SK-N-SH (cell line): ENCODE results near the gene VASP. TPM values are rescaled to one million over a fixed set of nuclear protein-coding genes. Genes with fewer than 3 reads are reported as not detected.

ENCODE experiments used
- CTCF ChIA-PET: fragments of 300-600, 350-600 bp; formaldehyde crosslinking; extraction: SDS; loops from one replicate; lab custom pipeline; 2021; lab: Yijun Ruan, JAX
- POLR2A ChIA-PET: fragments of 350-600 bp; sonication (Branson Sonifier 250); formaldehyde crosslinking; extraction: SDS; loops from one replicate; lab custom pipeline; 2020; ENCODE audit warnings: antibody characterized with exemption, inconsistent platforms; lab: Yijun Ruan, JAX
- DNase-seq: peaks from one replicate; pipeline ENCODE4 v3.0.0; 2012
- H2AFZ ChIP-seq: fragments of 200-600 bp; sonication (generic); 2 replicates; pipeline ENCODE4 v1.8.1; 2016; ENCODE audit warnings: antibody characterized with exemption, mild to moderate bottlenecking, low read depth
- H3F3A ChIP-seq: fragments of 200-600 bp; sonication (generic); replicated peaks from 2 replicates; pipeline ENCODE3; 2016; ENCODE audit warnings: antibody characterized with exemption, mild to moderate bottlenecking; ENCODE audit not compliant: insufficient read depth
- H3K27ac ChIP-seq, 2 experiments: fragments of 200-500 bp in 1 of 2; fragments of 200-600 bp in 1 of 2; sonication (Bioruptor generic) in 1 of 2; sonication (generic), shearing (Covaris generic) in 1 of 2; 2 replicates each; pipeline versions ENCODE4 v1.5.1 to v1.6.1; 2014 to 2016; ENCODE audit warnings: low read depth in 2 of 2, inconsistent platforms in 1 of 2, low read length in 1 of 2, mild to moderate bottlenecking in 1 of 2, mixed read lengths in 1 of 2
- H3K27me3 ChIP-seq: fragments of 200-600 bp; sonication (generic), shearing (Covaris generic); 2 replicates; pipeline ENCODE4 v1.6.1; 2016; ENCODE audit warnings: mixed run types; ENCODE audit not compliant: insufficient read depth
- H3K36me3 ChIP-seq, 2 experiments: fragments of 200-500 bp in 1 of 2; fragments of 200-600 bp in 1 of 2; sonication (Bioruptor generic) in 1 of 2; sonication (generic) in 1 of 2; replicated peaks in 1 of 2; 2 replicates each; pipeline versions ENCODE3 to v1.5.1; 2014 to 2016; ENCODE audit warnings: low read length in 1 of 2, mild to moderate bottlenecking in 1 of 2; ENCODE audit not compliant: insufficient read depth in 2 of 2, control insufficient read depth in 1 of 2
- H3K4me1 ChIP-seq, 2 experiments: fragments of 200-500 bp in 1 of 2; fragments of 200-600 bp in 1 of 2; sonication (Bioruptor generic) in 1 of 2; sonication (generic), shearing (Covaris generic) in 1 of 2; 2 replicates each; pipeline versions ENCODE4 v1.5.1 to v1.6.1; 2014 to 2016; ENCODE audit warnings: low read depth in 1 of 2, low read length in 1 of 2, mixed run types in 1 of 2; ENCODE audit not compliant: insufficient read depth in 2 of 2, control insufficient read depth in 1 of 2
- H3K4me2 ChIP-seq: fragments of 200-600 bp; sonication (generic), shearing (Covaris generic); 2 replicates; pipeline ENCODE4 v1.6.1; 2017; ENCODE audit warnings: mixed run types
- H3K4me3 ChIP-seq, 2 experiments: fragments of 200-500 bp in 1 of 2; fragments of 200-600 bp in 1 of 2; sonication (Bioruptor generic) in 1 of 2; sonication (generic), shearing (Covaris generic) in 1 of 2; 2 replicates each; pipeline versions ENCODE4 v1.5.1 to v1.8.1; 2014 to 2016; ENCODE audit warnings: low read depth in 2 of 2, inconsistent platforms in 1 of 2, low read length in 1 of 2, mild to moderate bottlenecking in 1 of 2, mixed read lengths in 1 of 2, moderate library complexity in 1 of 2
- H3K79me2 ChIP-seq: fragments of 200-600 bp; sonication (generic); 2 replicates; pipeline ENCODE4 v1.8.1; 2017; ENCODE audit warnings: mild to moderate bottlenecking; ENCODE audit not compliant: insufficient read depth
- H3K9ac ChIP-seq: fragments of 200-600 bp; sonication (generic); 2 replicates; pipeline ENCODE4 v1.6.1; 2017; ENCODE audit warnings: mixed run types
- H3K9me2 ChIP-seq: fragments of 200-600 bp; sonication (generic); 2 replicates; pipeline ENCODE4 v1.6.1; 2017; ENCODE audit warnings: mixed run types
- H3K9me3 ChIP-seq: fragments of 200-600 bp; sonication (generic); 2 replicates; pipeline ENCODE4 v1.6.1; 2017; ENCODE audit warnings: mixed run types, mild to moderate bottlenecking, moderate library complexity
- H4K20me1 ChIP-seq: fragments of 200-600 bp; sonication (generic); 2 replicates; pipeline ENCODE4 v1.6.1; 2017; ENCODE audit warnings: mild to moderate bottlenecking, mixed run types; ENCODE audit not compliant: insufficient read depth
- CHD2 ChIP-seq: fragments of 150-350 bp; IDR thresholded peaks from 2 replicates; pipeline ENCODE4 v1.6.1; 2018; ENCODE audit warnings: low read length; ENCODE audit not compliant: partially characterized antibody
- EP300 ChIP-seq, 2 experiments: IDR thresholded peaks; 2 replicates each; pipeline versions ENCODE4 v1.4.0 to v1.6.1; 2012; ENCODE audit warnings: borderline replicate concordance in 1 of 2, low read depth in 1 of 2, low read length in 1 of 2
- GABPA ChIP-seq: IDR thresholded peaks from 2 replicates; pipeline ENCODE4 v1.4.0; 2012; ENCODE audit warnings: low read depth, mild to moderate bottlenecking
- GATA2 ChIP-seq: sonication (generic); formaldehyde crosslinking; IDR thresholded peaks from 2 replicates; pipeline ENCODE4 v1.5.0; 2020; ENCODE audit warnings: mild to moderate bottlenecking, missing genetic modification reagents
- MXI1 ChIP-seq: IDR thresholded peaks from 2 replicates; pipeline ENCODE4 v1.6.1; 2012; ENCODE audit warnings: mild to moderate bottlenecking, low read depth, low read length, improper control_type of control experiment
- POLR2AphosphoS5 ChIP-seq: IDR thresholded peaks from 2 replicates; pipeline ENCODE4 v1.6.1; 2012; ENCODE audit warnings: low read depth, low read length
- RAD21 ChIP-seq: IDR thresholded peaks from 2 replicates; pipeline ENCODE4 v1.6.1; 2012; ENCODE audit warnings: mild to moderate bottlenecking, low read length
- RFX5 ChIP-seq: IDR thresholded peaks from 2 replicates; pipeline ENCODE4 v1.6.1; 2012; ENCODE audit warnings: mild to moderate bottlenecking, improper control_type of control experiment, low read length
- TEAD4 ChIP-seq: IDR thresholded peaks from 2 replicates; pipeline ENCODE4 v1.4.0; 2012; ENCODE audit warnings: mild to moderate bottlenecking, borderline replicate concordance; ENCODE audit not compliant: insufficient read depth
- WGBS: methylation state at CpG from one replicate; pipeline ENCODE4 v1.1.6; 2017; ENCODE audit warnings: low lambda C conversion rate; 5-methylcytosine and 5-hydroxymethylcytosine counted together
- polyA plus RNA-seq, 3 experiments: library from polyadenylated mRNA; depleted of rRNA; stranded (reverse); fragments of >200 nt; gene quantifications; 2 replicates each; pipeline ENCODE4 v1.2.3, GENCODE V29; 2012
- TF ChIP-seq, protein P1 (sequence below): IDR thresholded peaks from 2 replicates; pipeline ENCODE4 v1.4.0; 2012; ENCODE audit warnings: low read depth, borderline replicate concordance
- TF ChIP-seq, protein P2 (sequence below): IDR thresholded peaks from 2 replicates; pipeline ENCODE4 v1.4.0; 2012; ENCODE audit warnings: low read depth, borderline replicate concordance
- TF ChIP-seq, protein P3 (sequence below): fragments of 150-350 bp; IDR thresholded peaks from 2 replicates; pipeline ENCODE4 v1.6.1; 2016; ENCODE audit warnings: mild to moderate bottlenecking, low read depth, low read length

The VASP gene
- polyA plus RNA-seq, 1 of the 3 experiments (the other 2 are of a cell fraction): 37.8 TPM

DNA sequence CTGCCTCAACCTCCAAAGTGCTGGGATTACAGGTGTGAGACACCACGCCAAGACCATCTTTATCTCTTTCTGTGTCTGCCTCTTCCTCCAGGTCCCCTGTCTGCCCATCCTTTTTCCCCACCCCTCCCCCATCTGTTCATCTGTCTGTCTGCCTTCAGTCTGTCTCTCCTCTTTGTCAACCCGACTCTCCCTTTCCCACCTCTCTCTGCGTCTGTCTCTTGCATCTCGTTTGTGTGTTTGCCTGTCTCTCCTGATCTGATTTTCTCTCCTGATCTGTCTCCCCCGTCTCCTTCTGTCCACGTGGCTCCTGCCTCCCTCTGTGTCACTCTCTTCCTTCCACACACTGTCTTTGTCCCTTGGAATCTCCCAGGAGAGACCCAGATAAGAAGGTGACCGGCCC, 10.0 kb downstream of the VASP start:
- Histone ChIP-seq H3K4me3 (no peak overlapping the region), H2AFZ (no peak overlapping the region), H3K9ac (no peak overlapping the region), H3K27ac (no peak overlapping the region), H4K20me1 (peaks cover 51% of the 10 kb centered on the region), H3K36me3 (peaks cover 0 to 11% of the 10 kb centered on the region in 2 experiments), H3K9me3 (no peaks in the 10 kb centered on the region), H3K4me2 (no peak overlapping the region)
- CTCF ChIA-PET: no interaction called here
- no peak for DNase-seq
- WGBS: 67% methylated on average over 7 of the region's 7 CpGs
- TF ChIP-seq TEAD4: no peak
- no peak for TF ChIP-seq CHD2
- no peak for TF ChIP-seq GATA2 (CRISPR knock-in tag)
- TF ChIP-seq EP300 (IDR thresholded peaks at IDR 0.05; ENCODE audit: borderline replicate concordance in 1 of 2, low read depth in 1 of 2, low read length in 1 of 2): no peak
- no peak for TF ChIP-seq RAD21
- no peak for TF ChIP-seq GABPA
- TF ChIP-seq, protein P1, sequence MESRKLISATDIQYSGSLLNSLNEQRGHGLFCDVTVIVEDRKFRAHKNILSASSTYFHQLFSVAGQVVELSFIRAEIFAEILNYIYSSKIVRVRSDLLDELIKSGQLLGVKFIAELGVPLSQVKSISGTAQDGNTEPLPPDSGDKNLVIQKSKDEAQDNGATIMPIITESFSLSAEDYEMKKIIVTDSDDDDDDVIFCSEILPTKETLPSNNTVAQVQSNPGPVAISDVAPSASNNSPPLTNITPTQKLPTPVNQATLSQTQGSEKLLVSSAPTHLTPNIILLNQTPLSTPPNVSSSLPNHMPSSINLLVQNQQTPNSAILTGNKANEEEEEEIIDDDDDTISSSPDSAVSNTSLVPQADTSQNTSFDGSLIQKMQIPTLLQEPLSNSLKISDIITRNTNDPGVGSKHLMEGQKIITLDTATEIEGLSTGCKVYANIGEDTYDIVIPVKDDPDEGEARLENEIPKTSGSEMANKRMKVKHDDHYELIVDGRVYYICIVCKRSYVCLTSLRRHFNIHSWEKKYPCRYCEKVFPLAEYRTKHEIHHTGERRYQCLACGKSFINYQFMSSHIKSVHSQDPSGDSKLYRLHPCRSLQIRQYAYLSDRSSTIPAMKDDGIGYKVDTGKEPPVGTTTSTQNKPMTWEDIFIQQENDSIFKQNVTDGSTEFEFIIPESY: no peak
- TF ChIP-seq, protein P2, sequence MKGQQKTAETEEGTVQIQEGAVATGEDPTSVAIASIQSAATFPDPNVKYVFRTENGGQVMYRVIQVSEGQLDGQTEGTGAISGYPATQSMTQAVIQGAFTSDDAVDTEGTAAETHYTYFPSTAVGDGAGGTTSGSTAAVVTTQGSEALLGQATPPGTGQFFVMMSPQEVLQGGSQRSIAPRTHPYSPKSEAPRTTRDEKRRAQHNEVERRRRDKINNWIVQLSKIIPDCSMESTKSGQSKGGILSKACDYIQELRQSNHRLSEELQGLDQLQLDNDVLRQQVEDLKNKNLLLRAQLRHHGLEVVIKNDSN: no peak
- no peak for TF ChIP-seq RFX5
- TF ChIP-seq, protein P3, sequence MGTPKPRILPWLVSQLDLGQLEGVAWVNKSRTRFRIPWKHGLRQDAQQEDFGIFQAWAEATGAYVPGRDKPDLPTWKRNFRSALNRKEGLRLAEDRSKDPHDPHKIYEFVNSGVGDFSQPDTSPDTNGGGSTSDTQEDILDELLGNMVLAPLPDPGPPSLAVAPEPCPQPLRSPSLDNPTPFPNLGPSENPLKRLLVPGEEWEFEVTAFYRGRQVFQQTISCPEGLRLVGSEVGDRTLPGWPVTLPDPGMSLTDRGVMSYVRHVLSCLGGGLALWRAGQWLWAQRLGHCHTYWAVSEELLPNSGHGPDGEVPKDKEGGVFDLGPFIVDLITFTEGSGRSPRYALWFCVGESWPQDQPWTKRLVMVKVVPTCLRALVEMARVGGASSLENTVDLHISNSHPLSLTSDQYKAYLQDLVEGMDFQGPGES: no peak
- TF ChIP-seq MXI1: no peak
- no peak for TF ChIP-seq POLR2AphosphoS5
- TF ChIP-seq, all 33 proteins: peak for 0
- H3K9me2 ChIP-seq: no peaks in the 10 kb centered on the region
- no peaks in the 10 kb centered on the region for H3K4me1 ChIP-seq
- POLR2A ChIA-PET: no interaction called here
- H3K79me2 ChIP-seq: peaks cover 66% of the 10 kb centered on the region
- peaks cover 6% of the 10 kb centered on the region for H3F3A ChIP-seq
- no peaks in the 10 kb centered on the region for H3K27me3 ChIP-seq
